ENCODE results near the gene PDGFA.
A peak's percentile ranks its signal among the peaks of the same experiment; 100 is the strongest.

DNA sequence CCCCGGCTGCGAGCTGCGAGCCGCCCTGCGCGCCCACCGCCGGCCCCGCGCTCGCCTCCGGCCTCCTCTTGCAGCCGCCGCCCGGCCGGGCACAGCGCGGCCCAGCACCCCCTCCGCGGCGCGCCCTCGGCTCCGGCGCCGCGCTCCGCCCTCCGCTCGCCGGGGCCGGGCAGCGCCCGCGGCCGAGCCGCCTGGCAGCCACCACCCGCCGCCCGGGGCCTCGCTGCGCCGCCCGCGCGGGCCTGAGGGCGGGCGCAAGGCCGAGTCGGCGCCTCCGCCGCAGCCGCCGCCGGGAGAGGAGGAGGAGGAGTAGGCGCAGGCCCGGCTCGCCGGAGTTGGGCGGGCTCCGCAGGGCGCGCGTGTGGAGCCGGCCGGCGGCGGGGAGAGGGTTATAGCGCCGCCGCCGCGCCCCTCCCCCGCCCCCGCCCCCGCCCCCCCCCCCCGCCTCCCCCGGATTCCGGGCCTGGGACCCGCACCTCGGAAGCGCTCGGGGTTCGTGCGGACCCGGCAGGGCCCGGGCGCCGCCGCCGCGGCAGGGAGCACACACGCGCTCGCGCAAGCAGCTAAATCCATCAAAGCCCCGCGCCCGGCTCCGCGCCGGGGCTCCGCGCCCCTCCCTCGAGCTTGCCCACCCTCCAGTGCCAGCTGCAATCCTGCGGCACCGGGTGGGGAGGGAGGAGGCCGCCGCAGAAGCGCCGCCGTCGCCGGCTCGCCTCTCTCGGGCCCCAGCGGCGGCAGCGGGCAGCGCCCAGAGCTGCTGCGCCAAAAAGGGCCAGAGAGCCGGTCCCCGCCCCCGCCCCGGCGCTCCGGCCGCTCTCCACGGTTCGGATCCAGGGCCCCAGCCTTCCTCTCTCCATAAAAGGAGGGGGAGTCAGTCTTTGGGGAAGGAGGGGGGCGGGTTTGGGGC lies at the start of gene PDGFA:
- TF ChIP-seq EZH2 (IDR thresholded peaks at IDR 0.05; ENCODE audit: low read depth, unreplicated experiment) (peak; percentile 52), POLR2AphosphoS5 (IDR thresholded peaks at IDR 0.05; ENCODE audit: low read depth) (no peak), CREB1 (CRISPR knock-in tag; IDR thresholded peaks at IDR 0.05; ENCODE audit: low read depth) (no peak), JUNB (IDR thresholded peaks at IDR 0.05; ENCODE audit: unreplicated experiment) (no peak), ZNF114 (CRISPR knock-in tag; IDR thresholded peaks at IDR 0.05) (no peak), EZH2phosphoT487 (IDR thresholded peaks at IDR 0.05; ENCODE audit: unreplicated experiment) (no peak), ZNF462 (CRISPR knock-in tag; IDR thresholded peaks at IDR 0.05) (no peak), ZNF331 (CRISPR knock-in tag; IDR thresholded peaks at IDR 0.05; ENCODE audit: low read depth) (no peak), STAT1 (IDR thresholded peaks at IDR 0.05; ENCODE audit: unreplicated experiment) (no peak), NANOG (IDR thresholded peaks at IDR 0.05; ENCODE audit: borderline replicate concordance) (no peak)
- TF ChIP-seq, protein P1, sequence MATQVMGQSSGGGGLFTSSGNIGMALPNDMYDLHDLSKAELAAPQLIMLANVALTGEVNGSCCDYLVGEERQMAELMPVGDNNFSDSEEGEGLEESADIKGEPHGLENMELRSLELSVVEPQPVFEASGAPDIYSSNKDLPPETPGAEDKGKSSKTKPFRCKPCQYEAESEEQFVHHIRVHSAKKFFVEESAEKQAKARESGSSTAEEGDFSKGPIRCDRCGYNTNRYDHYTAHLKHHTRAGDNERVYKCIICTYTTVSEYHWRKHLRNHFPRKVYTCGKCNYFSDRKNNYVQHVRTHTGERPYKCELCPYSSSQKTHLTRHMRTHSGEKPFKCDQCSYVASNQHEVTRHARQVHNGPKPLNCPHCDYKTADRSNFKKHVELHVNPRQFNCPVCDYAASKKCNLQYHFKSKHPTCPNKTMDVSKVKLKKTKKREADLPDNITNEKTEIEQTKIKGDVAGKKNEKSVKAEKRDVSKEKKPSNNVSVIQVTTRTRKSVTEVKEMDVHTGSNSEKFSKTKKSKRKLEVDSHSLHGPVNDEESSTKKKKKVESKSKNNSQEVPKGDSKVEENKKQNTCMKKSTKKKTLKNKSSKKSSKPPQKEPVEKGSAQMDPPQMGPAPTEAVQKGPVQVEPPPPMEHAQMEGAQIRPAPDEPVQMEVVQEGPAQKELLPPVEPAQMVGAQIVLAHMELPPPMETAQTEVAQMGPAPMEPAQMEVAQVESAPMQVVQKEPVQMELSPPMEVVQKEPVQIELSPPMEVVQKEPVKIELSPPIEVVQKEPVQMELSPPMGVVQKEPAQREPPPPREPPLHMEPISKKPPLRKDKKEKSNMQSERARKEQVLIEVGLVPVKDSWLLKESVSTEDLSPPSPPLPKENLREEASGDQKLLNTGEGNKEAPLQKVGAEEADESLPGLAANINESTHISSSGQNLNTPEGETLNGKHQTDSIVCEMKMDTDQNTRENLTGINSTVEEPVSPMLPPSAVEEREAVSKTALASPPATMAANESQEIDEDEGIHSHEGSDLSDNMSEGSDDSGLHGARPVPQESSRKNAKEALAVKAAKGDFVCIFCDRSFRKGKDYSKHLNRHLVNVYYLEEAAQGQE (IDR thresholded peaks at IDR 0.05; ENCODE audit: unreplicated experiment): no peak
- TF ChIP-seq, protein P2, sequence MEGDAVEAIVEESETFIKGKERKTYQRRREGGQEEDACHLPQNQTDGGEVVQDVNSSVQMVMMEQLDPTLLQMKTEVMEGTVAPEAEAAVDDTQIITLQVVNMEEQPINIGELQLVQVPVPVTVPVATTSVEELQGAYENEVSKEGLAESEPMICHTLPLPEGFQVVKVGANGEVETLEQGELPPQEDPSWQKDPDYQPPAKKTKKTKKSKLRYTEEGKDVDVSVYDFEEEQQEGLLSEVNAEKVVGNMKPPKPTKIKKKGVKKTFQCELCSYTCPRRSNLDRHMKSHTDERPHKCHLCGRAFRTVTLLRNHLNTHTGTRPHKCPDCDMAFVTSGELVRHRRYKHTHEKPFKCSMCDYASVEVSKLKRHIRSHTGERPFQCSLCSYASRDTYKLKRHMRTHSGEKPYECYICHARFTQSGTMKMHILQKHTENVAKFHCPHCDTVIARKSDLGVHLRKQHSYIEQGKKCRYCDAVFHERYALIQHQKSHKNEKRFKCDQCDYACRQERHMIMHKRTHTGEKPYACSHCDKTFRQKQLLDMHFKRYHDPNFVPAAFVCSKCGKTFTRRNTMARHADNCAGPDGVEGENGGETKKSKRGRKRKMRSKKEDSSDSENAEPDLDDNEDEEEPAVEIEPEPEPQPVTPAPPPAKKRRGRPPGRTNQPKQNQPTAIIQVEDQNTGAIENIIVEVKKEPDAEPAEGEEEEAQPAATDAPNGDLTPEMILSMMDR (conservative IDR thresholded peaks at IDR 0.05; ENCODE audit: low read depth in 2 of 2): no peak
- TF ChIP-seq, protein P3, sequence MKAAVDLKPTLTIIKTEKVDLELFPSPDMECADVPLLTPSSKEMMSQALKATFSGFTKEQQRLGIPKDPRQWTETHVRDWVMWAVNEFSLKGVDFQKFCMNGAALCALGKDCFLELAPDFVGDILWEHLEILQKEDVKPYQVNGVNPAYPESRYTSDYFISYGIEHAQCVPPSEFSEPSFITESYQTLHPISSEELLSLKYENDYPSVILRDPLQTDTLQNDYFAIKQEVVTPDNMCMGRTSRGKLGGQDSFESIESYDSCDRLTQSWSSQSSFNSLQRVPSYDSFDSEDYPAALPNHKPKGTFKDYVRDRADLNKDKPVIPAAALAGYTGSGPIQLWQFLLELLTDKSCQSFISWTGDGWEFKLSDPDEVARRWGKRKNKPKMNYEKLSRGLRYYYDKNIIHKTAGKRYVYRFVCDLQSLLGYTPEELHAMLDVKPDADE (IDR thresholded peaks at IDR 0.05): no peak

All from GM23338 (cell line).